CD4-positive, CD25-positive, alpha-beta regulatory T cell (primary cell): ENCODE data around the gene NFRKB. TPM values are rescaled to one million over a fixed set of nuclear protein-coding genes. Genes with fewer than 3 reads are reported as not detected.
A peak's percentile ranks its signal among the peaks of the same experiment; 100 is the strongest.

Experiments used
- ATAC-seq, 2 donors: fragments of 150-1000 bp; cut with Tn5 transposase; one replicate each; pipeline ENCODE4 v1.10.0; 2021; ENCODE audit warnings: low read depth in 2 of 2, moderate number of reproducible peaks in 2 of 2, moderate library complexity in 1 of 2
- DNase-seq, 3 donors: peaks; one replicate each; pipeline versions ENCODE4 v3.0.0 to v3.0.0-alpha.2; 2012 to 2022; ENCODE audit warnings: mixed read lengths in 1 of 3
- H3K27ac ChIP-seq: one replicate; pipeline ENCODE4 v1.7.0; 2013; ENCODE audit warnings: mild to moderate bottlenecking, low read length; ENCODE audit not compliant: insufficient read depth, poor library complexity, severe bottlenecking
- H3K27me3 ChIP-seq: one replicate; pipeline ENCODE4 v1.7.0; 2013; ENCODE audit warnings: low read length; ENCODE audit not compliant: control insufficient read depth, insufficient read depth
- H3K36me3 ChIP-seq: one replicate; pipeline ENCODE4 v1.7.0; 2013; ENCODE audit warnings: mild to moderate bottlenecking, low read length, moderate library complexity; ENCODE audit not compliant: control insufficient read depth, insufficient read depth
- H3K4me1 ChIP-seq: 2 replicates; pipeline ENCODE4 v1.7.0; 2013; ENCODE audit warnings: mild to moderate bottlenecking, low read length; ENCODE audit not compliant: insufficient read depth, control insufficient read depth, poor library complexity, severe bottlenecking
- H3K4me3 ChIP-seq: one replicate; pipeline ENCODE4 v1.7.0; 2013; ENCODE audit warnings: low read depth, mild to moderate bottlenecking, low read length, moderate library complexity
- H3K9me3 ChIP-seq, 2 experiments: 1 replicate in 1 of 2; 2 replicates in 1 of 2; pipeline ENCODE4 v1.7.0; 2013; ENCODE audit warnings: low read length in 2 of 2, mild to moderate bottlenecking in 1 of 2, moderate library complexity in 1 of 2; ENCODE audit not compliant: control insufficient read depth in 2 of 2
- H3K27ac Mint-ChIP-seq, 3 donors: one replicate each; pipeline ENCODE4 v1.8.0; 2020 to 2022; ENCODE audit warnings: mild to moderate bottlenecking in 3 of 3, mixed read lengths in 3 of 3, moderate library complexity in 2 of 3
- H3K27me3 Mint-ChIP-seq: one replicate; pipeline ENCODE4 v1.8.0; 2022; ENCODE audit warnings: mild to moderate bottlenecking, mixed read lengths
- H3K36me3 Mint-ChIP-seq: one replicate; pipeline ENCODE4 v1.8.0; 2020; ENCODE audit warnings: mixed read lengths
- H3K4me1 Mint-ChIP-seq, 4 donors: one replicate each; pipeline ENCODE4 v1.8.0; 2020 to 2022; ENCODE audit warnings: mixed read lengths in 4 of 4, mild to moderate bottlenecking in 1 of 4
- H3K4me3 Mint-ChIP-seq, 4 donors: one replicate each; pipeline ENCODE4 v1.8.0; 2020 to 2022; ENCODE audit warnings: mild to moderate bottlenecking in 4 of 4, mixed read lengths in 4 of 4, moderate library complexity in 3 of 4
- H3K9me3 Mint-ChIP-seq, 7 donors: one replicate each; pipeline ENCODE4 v1.8.0; 2020 to 2022; ENCODE audit warnings: mixed read lengths in 7 of 7, mild to moderate bottlenecking in 3 of 7, moderate library complexity in 2 of 7
- polyA plus RNA-seq, 4 donors: library from polyadenylated mRNA; unstranded; fragments of 300-500 nt; fragmentation: Illumina TruSeq; gene quantifications; one replicate each; pipeline ENCODE4 v1.2.3, GENCODE V29; 2021
- total RNA-seq: library from RNA; stranded (reverse); gene quantifications from one replicate; pipeline ENCODE4 v1.2.3, GENCODE V29; 2022

The NFRKB gene
- total and polyA plus RNA-seq, 5 donors from 2014 or later, result 12.8 to 41.0 (median 20.4) TPM

DNA sequence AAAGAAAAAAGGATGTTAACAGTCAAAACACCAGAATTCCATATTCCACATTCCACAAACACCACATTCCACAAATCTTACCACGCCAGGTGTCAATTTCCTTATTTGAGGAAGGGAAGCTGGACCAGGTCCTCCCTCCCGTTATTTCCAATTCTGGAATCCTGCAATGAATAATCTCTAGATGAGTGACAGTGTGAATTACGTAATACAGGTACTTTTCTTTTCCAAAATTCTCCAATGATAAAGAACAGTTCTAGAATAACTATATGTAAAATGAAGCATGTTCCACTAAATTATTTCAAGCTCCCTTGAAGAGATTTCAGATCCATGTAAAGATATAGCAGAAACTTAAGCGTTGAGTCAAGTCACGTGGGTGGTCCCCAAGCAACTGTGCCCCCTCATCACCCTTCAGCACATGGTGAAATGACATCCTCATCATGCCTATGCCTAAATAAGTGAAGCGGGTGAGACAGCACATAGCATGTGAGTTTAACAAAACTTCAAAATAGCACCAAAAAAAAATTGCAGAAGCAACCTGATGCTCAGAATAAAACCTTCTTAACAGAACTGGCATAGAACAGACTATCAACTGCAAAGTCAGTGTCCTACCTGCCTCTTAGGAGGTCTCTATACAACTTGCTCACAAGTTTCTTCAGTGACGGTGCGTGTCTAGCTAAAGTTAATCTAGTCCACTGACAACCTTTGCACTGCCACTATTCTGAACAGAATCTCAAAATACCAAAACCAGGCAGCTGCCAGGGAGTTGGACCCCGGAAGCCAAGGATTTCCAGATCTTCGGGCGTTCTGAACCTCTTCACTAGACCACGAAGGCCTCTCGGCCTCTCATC is 876 bp downstream of the NFRKB start:
- peak overlapping the region; percentile 69 for H3K27ac ChIP-seq
- Mint-ChIP-seq H3K4me1 (peaks cover 24 to 59% (median 37%) of the 10 kb centered on the region in 4 donors), H3K36me3 (peaks cover 20% of the 10 kb centered on the region), H3K4me3 (peak overlapping the region; percentile 94 to 98 (median 96)), H3K9me3 (peaks cover 0 to 2% (median 0%) of the 10 kb centered on the region in 7 donors), H3K27me3 (no peaks in the 10 kb centered on the region), H3K27ac (peak overlapping the region; percentile 75 to 93 (median 91))
- H3K9me3 ChIP-seq, result no peaks in the 10 kb centered on the region
- peaks cover 18% of the 10 kb centered on the region for H3K4me1 ChIP-seq
- no peaks in the 10 kb centered on the region for H3K27me3 ChIP-seq
- DNase-seq (peak; percentile 4 to 35 (median 4)), ATAC-seq (no peak)
- peak overlapping the region; percentile 93 for H3K4me3 ChIP-seq
- H3K36me3 ChIP-seq, result peaks cover 33% of the 10 kb centered on the region

DNA sequence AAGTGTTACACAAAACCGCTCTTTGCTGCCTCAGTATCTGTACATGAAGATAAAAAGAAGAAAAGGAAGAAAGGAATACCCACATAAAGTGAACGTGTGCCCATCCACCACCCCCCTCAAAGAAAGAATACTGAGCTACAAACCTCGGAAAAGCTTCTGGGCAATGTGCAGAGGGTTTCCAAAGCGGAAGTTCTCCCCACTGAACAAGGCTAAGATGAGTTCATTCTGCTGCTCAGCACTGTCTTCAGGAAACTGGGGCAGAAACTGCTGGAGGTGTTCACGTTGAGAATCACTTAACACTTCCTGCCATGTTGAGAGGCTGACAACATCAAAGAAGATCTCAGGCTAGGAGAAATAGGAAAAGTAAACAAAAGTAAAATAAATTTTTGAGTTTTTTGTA is 6.9 kb downstream of the NFRKB start:
- H3K27ac ChIP-seq, result no peak overlapping the region
- DNase-seq (peak in 1 of 3 donors; percentile 50), ATAC-seq (peak; percentile 42 to 53)
- no peak overlapping the region for H3K4me3 ChIP-seq
- H3K4me1 ChIP-seq, result peaks cover 11% of the 10 kb centered on the region
- Mint-ChIP-seq H3K4me3 (no peak overlapping the region), H3K4me1 (peaks cover 17 to 43% (median 28%) of the 10 kb centered on the region in 4 donors), H3K36me3 (peaks cover 58% of the 10 kb centered on the region), H3K27ac (no peak overlapping the region), H3K9me3 (no peaks in the 10 kb centered on the region), H3K27me3 (no peaks in the 10 kb centered on the region)
- no peaks in the 10 kb centered on the region for H3K9me3 ChIP-seq
- no peaks in the 10 kb centered on the region for H3K27me3 ChIP-seq
- H3K36me3 ChIP-seq, result peaks cover 88% of the 10 kb centered on the region

GRCh38 chr11:129885381-129885780 is 10.0 kb downstream of the NFRKB start:
- Histone ChIP-seq H3K27me3 (no peaks in the 10 kb centered on the region), H3K36me3 (peaks cover 93% of the 10 kb centered on the region), H3K4me3 (no peak overlapping the region), H3K27ac (no peak overlapping the region), H3K9me3 (no peaks in the 10 kb centered on the region), H3K4me1 (peaks cover 11% of the 10 kb centered on the region)
- ATAC-seq, result no peak
- Mint-ChIP-seq H3K36me3 (peaks cover 74% of the 10 kb centered on the region), H3K9me3 (no peaks in the 10 kb centered on the region), H3K27me3 (no peaks in the 10 kb centered on the region), H3K4me3 (no peak overlapping the region), H3K4me1 (peaks cover 3 to 21% (median 15%) of the 10 kb centered on the region in 4 donors), H3K27ac (no peak overlapping the region)
- no peak for DNase-seq

GRCh38 chr11:129884581-129884980 is 10.8 kb downstream of the NFRKB start:
- Mint-ChIP-seq H3K36me3 (peaks cover 72% of the 10 kb centered on the region), H3K4me3 (no peak overlapping the region), H3K4me1 (peaks cover 5 to 19% (median 11%) of the 10 kb centered on the region in 4 donors), H3K27me3 (no peaks in the 10 kb centered on the region), H3K9me3 (no peaks in the 10 kb centered on the region), H3K27ac (no peak overlapping the region)
- H3K4me1 ChIP-seq, result peaks cover 11% of the 10 kb centered on the region
- no peaks in the 10 kb centered on the region for H3K27me3 ChIP-seq
- H3K4me3 ChIP-seq, result no peak overlapping the region
- H3K36me3 ChIP-seq, result peaks cover 94% of the 10 kb centered on the region
- no peaks in the 10 kb centered on the region for H3K9me3 ChIP-seq
- DNase-seq (no peak), ATAC-seq (no peak)
- H3K27ac ChIP-seq, result no peak overlapping the region

DNA sequence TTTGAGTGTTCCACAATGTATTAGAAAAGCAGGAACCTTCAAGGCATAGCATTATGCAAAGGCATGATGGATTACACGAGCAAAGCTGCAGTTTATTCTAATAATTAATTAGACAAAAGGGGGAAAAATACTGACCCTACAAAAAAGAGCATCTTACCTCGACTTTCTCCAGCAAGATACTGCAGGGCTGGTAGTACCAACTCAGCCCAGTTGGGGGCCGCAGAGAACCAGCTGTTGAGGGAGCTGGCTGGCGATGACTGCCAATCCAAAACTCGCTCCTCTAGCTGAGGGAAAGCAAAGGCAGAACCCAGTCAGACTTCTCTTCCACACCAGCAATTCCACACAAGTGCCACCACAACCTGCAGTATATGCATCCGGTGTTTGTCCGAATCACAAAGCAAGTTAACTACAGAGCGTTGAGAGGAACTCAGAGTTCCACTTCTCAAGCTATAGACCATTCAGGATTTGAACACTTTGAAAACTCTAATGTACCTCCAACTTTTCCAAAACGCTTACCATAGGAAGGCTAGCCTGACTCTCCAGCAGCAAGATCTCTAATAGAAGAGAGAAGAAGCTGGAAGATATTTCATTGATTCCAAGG is 13.7 kb downstream of the NFRKB start:
- Histone ChIP-seq H3K36me3 (peaks cover 98% of the 10 kb centered on the region), H3K9me3 (no peaks in the 10 kb centered on the region), H3K27ac (no peak overlapping the region), H3K27me3 (no peaks in the 10 kb centered on the region), H3K4me1 (no peaks in the 10 kb centered on the region), H3K4me3 (no peak overlapping the region)
- H3K27me3 Mint-ChIP-seq, result no peaks in the 10 kb centered on the region
- DNase-seq (peak in 2 of 3 donors; percentile 19 to 47), ATAC-seq (no peak)
- H3K27ac Mint-ChIP-seq, result peak overlapping the region in 1 of 3 donors; percentile 20
- peaks cover 0 to 6% (median 3%) of the 10 kb centered on the region in 4 donors for H3K4me1 Mint-ChIP-seq
- H3K9me3 Mint-ChIP-seq, result no peaks in the 10 kb centered on the region
- peaks cover 74% of the 10 kb centered on the region for H3K36me3 Mint-ChIP-seq
- no peak overlapping the region for H3K4me3 Mint-ChIP-seq

GRCh38 chr11:129880311-129880710 is 15.1 kb downstream of the NFRKB start:
- peak overlapping the region; percentile 17 to 76 (median 50) for H3K27ac Mint-ChIP-seq

DNA sequence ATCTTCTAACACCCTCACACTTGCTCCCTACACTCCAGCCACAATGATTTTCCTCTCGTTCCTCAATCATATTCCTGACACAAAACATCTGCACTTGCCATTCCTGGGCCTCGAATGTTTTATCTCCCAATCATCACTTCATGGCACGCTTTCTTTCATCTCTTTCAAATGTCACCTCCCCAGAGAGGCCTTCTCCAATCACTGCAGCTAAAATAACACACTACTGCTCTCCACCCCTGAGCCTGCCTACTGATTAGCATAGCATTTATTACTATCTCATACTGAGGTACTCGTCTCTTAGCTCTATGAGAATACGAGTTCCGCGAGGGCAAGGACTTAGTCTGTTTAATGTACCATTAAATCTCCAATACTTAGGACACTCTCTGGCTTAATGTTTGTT is 23.5 kb downstream of the NFRKB start:
- DNase-seq (no peak), ATAC-seq (no peak)
- H3K9me3 Mint-ChIP-seq, result no peaks in the 10 kb centered on the region
- no peaks in the 10 kb centered on the region for H3K4me1 ChIP-seq
- no peak overlapping the region for H3K4me3 ChIP-seq
- H3K36me3 ChIP-seq, result peaks cover 92% of the 10 kb centered on the region
- peak overlapping the region in 2 of 3 donors; percentile 6 to 82 for H3K27ac Mint-ChIP-seq
- no peaks in the 10 kb centered on the region for H3K27me3 Mint-ChIP-seq
- H3K36me3 Mint-ChIP-seq, result peaks cover 84% of the 10 kb centered on the region
- H3K27ac ChIP-seq, result no peak overlapping the region
- no peaks in the 10 kb centered on the region for H3K27me3 ChIP-seq
- H3K4me3 Mint-ChIP-seq, result no peak overlapping the region
- H3K9me3 ChIP-seq, result no peaks in the 10 kb centered on the region
- H3K4me1 Mint-ChIP-seq, result peaks cover 0 to 6% (median 4%) of the 10 kb centered on the region in 4 donors

More at GRCh38 chr11:129880311-129880710, 15.1 kb downstream of the NFRKB start:
- Histone ChIP-seq H3K4me1 (no peaks in the 10 kb centered on the region), H3K4me3 (no peak overlapping the region), H3K27ac (no peak overlapping the region), H3K9me3 (no peaks in the 10 kb centered on the region), H3K36me3 (peaks cover 98% of the 10 kb centered on the region), H3K27me3 (no peaks in the 10 kb centered on the region)
- H3K4me3 Mint-ChIP-seq, result no peak overlapping the region
- H3K36me3 Mint-ChIP-seq, result peaks cover 78% of the 10 kb centered on the region
- DNase-seq (no peak), ATAC-seq (no peak)
- H3K4me1 Mint-ChIP-seq, result peaks cover 0 to 6% (median 3%) of the 10 kb centered on the region in 4 donors
- H3K27me3 Mint-ChIP-seq, result no peaks in the 10 kb centered on the region
- no peaks in the 10 kb centered on the region for H3K9me3 Mint-ChIP-seq
